Fibroblast of the aortic adventitia (primary cell): Measurements from ENCODE around the gene CATSPER3. TPM values are rescaled to one million over a fixed set of nuclear protein-coding genes. Genes with fewer than 3 reads are reported as not detected.

Experiments used
- DNase-seq: peaks from one replicate; pipeline ENCODE4 v3.0.0-alpha.2; 2010; ENCODE audit warnings: low read depth
- H3K4me3 ChIP-seq: 2 replicates; pipeline ENCODE4 v1.5.1; 2011; ENCODE audit warnings: low read depth, mild to moderate bottlenecking, control low read depth, low read length, moderate library complexity
- CTCF ChIP-seq: IDR thresholded peaks from 2 replicates; pipeline ENCODE4 v1.5.1; 2011; ENCODE audit warnings: mild to moderate bottlenecking, low read length, control low read depth, inconsistent platforms; ENCODE audit not compliant: insufficient read depth
- total RNA-seq: library from RNA; depleted of rRNA; stranded (reverse); fragments of >200 nt; gene quantifications from 2 replicates; pipeline ENCODE4 v1.2.3, GENCODE V29; 2012; ENCODE audit warnings: low replicate concordance

Gene CATSPER3
- total RNA-seq, 1 donor = 0.09 TPM

DNA sequence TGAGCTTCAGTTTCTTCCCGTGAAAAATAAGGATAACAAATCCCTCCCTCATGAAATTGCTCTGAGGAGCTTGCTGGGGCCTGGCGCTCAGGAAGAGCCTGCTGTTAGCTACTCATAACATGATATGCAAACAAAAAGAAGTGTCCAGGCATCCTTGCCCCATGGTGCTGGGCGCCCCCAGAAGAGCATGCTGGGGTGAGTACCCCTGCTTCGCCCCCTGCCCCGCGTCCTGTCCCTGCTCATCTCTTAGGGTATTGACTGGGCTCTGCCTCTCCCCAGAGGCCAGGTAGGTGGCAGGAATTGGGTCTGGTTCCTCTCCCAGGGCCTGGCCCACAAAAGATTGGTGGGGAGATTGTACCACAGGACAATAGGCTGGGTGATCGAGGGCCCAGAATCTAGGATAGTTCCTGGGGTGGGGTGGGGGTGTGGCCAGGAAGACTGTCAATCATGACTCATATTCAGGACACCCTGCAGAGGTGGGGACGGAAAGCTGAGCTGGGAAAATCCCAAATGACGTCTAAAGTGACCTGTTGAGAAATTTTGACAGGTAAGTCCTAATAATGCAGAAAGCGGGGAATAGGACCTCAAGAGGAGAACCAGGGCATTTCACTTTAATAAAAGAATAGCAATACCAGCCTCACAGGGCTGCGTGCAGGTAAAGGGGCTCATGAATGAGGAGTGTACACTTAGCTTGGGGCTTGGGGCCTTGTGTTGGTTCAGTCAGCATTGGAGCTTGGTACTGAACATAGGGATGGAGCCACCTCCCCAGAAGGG, 57.4 kb downstream of the CATSPER3 start:
- no peak for TF ChIP-seq CTCF
- DNase-seq = no peak
- no peak overlapping the region for H3K4me3 ChIP-seq

DNA sequence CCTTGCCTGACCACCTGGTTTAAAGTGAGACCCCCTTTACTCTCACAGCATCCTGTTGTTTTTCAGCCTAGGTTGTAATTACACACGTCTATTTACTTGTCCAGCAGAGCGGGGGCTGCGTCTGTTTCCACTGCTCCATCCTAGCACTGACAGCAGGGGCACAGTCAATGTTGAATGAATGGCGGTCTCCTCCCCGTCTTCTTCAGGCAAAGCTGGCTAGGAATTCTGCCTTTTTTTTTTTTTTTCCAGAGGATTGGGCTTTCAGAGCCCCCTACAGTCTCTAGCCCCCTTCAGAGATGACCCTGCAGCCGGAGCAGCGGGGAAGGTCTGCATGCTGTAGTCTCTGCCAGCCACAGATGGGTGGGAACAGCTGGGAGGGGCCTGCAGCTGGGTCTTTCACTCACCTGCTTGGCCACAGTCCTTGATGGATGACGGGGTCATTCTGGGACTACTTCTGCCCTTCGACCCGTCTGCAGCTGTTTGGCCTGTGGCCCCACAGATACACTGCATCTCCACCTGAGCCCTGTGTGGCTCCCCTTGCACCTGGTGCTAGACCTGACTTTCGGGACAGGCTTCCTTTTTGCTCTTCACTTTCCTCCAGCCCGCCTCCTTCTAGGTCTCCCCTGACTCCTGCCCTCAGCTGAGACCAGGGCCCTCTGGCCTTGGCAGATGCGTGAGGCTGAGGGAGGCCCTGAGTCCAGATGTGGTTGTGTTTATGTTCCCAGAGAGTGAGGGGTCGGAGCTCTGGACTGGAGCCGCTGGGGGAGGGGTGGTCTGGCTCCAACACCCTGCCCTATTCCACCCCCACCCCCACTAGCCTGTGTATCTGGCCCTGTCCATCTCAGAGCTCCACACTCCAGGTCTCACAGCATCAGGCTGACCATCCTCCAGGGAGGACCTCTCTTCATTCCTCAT, 58.3 kb downstream of the CATSPER3 start:
- DNase-seq = no peak
- no peak overlapping the region for H3K4me3 ChIP-seq
- TF ChIP-seq CTCF = no peak

- no peak for DNase-seq
- H3K4me3 ChIP-seq = no peak overlapping the region
- no peak for TF ChIP-seq CTCF
Measured at GRCh38 chr5:135026645-135027265, 59.0 kb downstream of the CATSPER3 start.

GRCh38 chr5:135027266-135027696, 59.6 kb downstream of the CATSPER3 start:
- H3K4me3 ChIP-seq = no peak overlapping the region
- no peak for TF ChIP-seq CTCF
- DNase-seq = no peak

- no peak for TF ChIP-seq CTCF
- no peak for DNase-seq
Measured at GRCh38 chr5:135027697-135028615, 60.2 kb downstream of the CATSPER3 start.

More at GRCh38 chr5:135027697-135028615, 60.2 kb downstream of the CATSPER3 start:
- no peak overlapping the region for H3K4me3 ChIP-seq
